ENCODE data around the gene VMAC. TPM values are rescaled to one million over a fixed set of nuclear protein-coding genes. Genes with fewer than 3 reads are reported as not detected.
"Not testable (repeated sequence)": the region's sequence is repeated elsewhere in the genome, so short reads cannot be mapped to it uniquely, and the experiment has no call there.

The VMAC gene
- total RNA-seq, 1 donor from 2014 or later, result 4.6 TPM

- H3K9me3 Mint-ChIP-seq, result no peaks in the 10 kb centered on the region
- Histone ChIP-seq H3K27ac (no peak overlapping the region), H3F3A (ENCODE audit: low read depth) (peaks cover 13% of the 10 kb centered on the region), H3K27me3 (no peaks in the 10 kb centered on the region), H3K9me3 (ENCODE audit: low read depth) (no peaks in the 10 kb centered on the region), H3K4me1 (peaks cover 15% of the 10 kb centered on the region), H3K9ac (no peak overlapping the region), H3K4me2 (no peak overlapping the region), H3K36me3 (no peaks in the 10 kb centered on the region), H3K4me3 (no peak overlapping the region), H4K20me1 (ENCODE audit: low read depth) (no peaks in the 10 kb centered on the region), H3K79me2 (ENCODE audit: low read depth) (no peaks in the 10 kb centered on the region), H2AFZ (replicated peaks) (no peak overlapping the region)
- TF ChIP-seq CTCF (IDR thresholded peaks at IDR 0.05), result no peak
- TF ChIP-seq EZH2phosphoT487 (IDR thresholded peaks at IDR 0.05), result no peak
- TF ChIP-seq EZH2 (IDR thresholded peaks at IDR 0.05), result no peak
- peaks cover 37% of the 10 kb centered on the region for H3K4me1 Mint-ChIP-seq
- H3K27ac Mint-ChIP-seq, result no peak overlapping the region
- no peaks in the 10 kb centered on the region for H3K36me3 Mint-ChIP-seq
- H3K27me3 Mint-ChIP-seq (ENCODE audit: insufficient read depth, low read depth), result peaks cover 14% of the 10 kb centered on the region
- no peak overlapping the region for H3K4me3 Mint-ChIP-seq
- no peak for DNase-seq (ENCODE audit: low spot score)
These were observed 22.2 kb upstream of the VMAC start for GRCh38 chr19:5882421-5882968.

DNA sequence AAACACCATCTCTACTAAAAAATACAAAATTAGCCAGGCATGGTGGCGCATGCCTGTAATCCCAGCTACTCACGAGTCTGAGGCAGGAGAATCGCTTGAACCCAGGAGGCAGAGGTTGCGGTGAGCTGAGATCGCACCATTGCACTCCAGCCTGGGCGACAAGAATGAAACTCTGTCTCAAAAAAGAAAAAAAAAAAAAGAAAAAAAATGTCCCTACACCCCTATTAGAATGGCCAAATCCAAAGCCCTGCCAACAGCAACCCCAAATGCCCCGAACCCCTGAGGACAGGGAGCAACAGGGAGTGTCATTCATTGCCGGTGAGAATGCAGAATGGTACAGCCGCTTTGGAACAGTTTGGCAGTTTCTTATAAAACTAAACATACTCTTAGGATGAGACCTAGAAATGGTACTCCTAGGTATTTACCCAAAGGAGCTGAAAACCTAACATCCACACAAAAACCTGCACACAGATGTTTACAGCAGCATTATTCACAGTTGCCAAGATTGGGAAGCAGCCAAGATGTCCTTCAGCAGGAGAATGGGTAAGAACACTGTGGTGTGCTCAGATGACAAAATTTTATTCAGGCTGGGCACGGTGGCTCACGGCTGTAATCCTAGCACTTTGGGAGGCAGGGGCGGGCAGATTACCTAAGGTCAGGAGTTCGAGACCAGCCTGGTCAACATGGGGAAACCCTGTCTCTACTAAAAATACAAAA, 21.4 kb upstream of the VMAC start:
- H3K27me3 ChIP-seq; H3F3A ChIP-seq (ENCODE audit: low read depth); H3K79me2 ChIP-seq (ENCODE audit: low read depth); H4K20me1 ChIP-seq (ENCODE audit: low read depth); H3K4me3 ChIP-seq; H3K36me3 ChIP-seq; H3K9me3 ChIP-seq (ENCODE audit: low read depth); H3K27ac ChIP-seq; H3K9ac ChIP-seq; H3K36me3 Mint-ChIP-seq; H3K4me3 Mint-ChIP-seq; DNase-seq (ENCODE audit: low spot score); H3K9me3 Mint-ChIP-seq; H3K4me1 ChIP-seq; H2AFZ ChIP-seq (replicated peaks); H3K4me2 ChIP-seq: not testable (repeated sequence)
- Mint-ChIP-seq H3K4me1 (peaks cover 29% of the 10 kb centered on the region), H3K27me3 (ENCODE audit: insufficient read depth, low read depth) (peaks cover 17% of the 10 kb centered on the region), H3K27ac (peak overlapping the region; percentile 51)

GRCh38 chr19:5884065-5884811, 20.4 kb upstream of the VMAC start:
- not testable (repeated sequence) for H3K79me2 ChIP-seq (ENCODE audit: low read depth); H3K9ac ChIP-seq; H3K9me3 ChIP-seq (ENCODE audit: low read depth); H3K9me3 Mint-ChIP-seq; H3K4me3 ChIP-seq; H3K27ac ChIP-seq; DNase-seq (ENCODE audit: low spot score); H2AFZ ChIP-seq (replicated peaks); H3K27ac Mint-ChIP-seq; H3F3A ChIP-seq (ENCODE audit: low read depth); H3K36me3 ChIP-seq; H3K4me1 ChIP-seq; H3K4me2 ChIP-seq; H3K27me3 ChIP-seq; H3K36me3 Mint-ChIP-seq; H3K4me3 Mint-ChIP-seq; H4K20me1 ChIP-seq (ENCODE audit: low read depth)
- H3K4me1 Mint-ChIP-seq, result peaks cover 21% of the 10 kb centered on the region
- peaks cover 14% of the 10 kb centered on the region for H3K27me3 Mint-ChIP-seq (ENCODE audit: insufficient read depth, low read depth)

DNA sequence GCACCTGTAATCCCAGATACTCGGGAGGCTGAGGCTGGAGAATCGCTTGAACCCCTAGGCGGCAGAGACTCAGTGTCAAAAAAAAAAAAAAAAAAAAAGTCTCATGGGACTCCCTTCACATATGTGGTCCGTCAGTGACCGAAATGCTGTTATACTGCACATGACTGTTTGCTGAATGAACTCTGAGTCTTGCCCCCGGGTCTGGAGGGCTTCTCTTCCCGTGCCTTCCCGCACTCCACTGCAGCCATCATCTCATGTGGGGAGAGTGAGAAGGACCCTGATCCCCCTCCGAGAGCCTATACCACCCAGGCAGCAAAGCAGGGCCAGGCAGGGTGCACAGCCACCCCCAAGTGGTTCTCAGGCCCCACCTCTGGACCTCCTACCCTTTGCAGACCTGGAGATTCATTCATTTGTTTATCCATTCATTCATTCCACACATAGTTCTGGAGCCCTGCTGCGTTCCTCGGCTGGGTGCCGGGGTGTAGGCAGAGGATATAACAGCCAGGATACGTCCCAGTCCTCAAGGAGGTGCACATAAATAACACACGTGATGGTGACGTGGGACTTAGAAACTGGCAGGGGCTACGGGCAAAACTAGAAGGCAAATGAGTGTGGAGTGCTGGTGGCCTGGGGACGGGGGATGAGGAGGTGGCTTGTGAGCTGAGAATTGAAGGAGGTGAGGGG, 15.2 kb upstream of the VMAC start:
- no peak overlapping the region for H3K4me3 ChIP-seq
- no peak overlapping the region for H3K27ac Mint-ChIP-seq
- DNase-seq (ENCODE audit: low spot score), result no peak
- no peak overlapping the region for H3K9ac ChIP-seq
- H3K4me3 Mint-ChIP-seq, result peak overlapping the region; percentile 30
- no peaks in the 10 kb centered on the region for H3K36me3 Mint-ChIP-seq
- no peaks in the 10 kb centered on the region for H3K9me3 Mint-ChIP-seq
- peaks cover 10% of the 10 kb centered on the region for H3K4me1 Mint-ChIP-seq
- peaks cover 5% of the 10 kb centered on the region for H3K27me3 Mint-ChIP-seq (ENCODE audit: insufficient read depth, low read depth)
- peaks cover 8% of the 10 kb centered on the region for H3F3A ChIP-seq (ENCODE audit: low read depth)
- H3K36me3 ChIP-seq, result no peaks in the 10 kb centered on the region
- no peaks in the 10 kb centered on the region for H3K79me2 ChIP-seq (ENCODE audit: low read depth)
- H3K27me3 ChIP-seq, result no peaks in the 10 kb centered on the region
- H3K27ac ChIP-seq, result no peak overlapping the region
- peaks cover 8% of the 10 kb centered on the region for H3K4me1 ChIP-seq
- no peaks in the 10 kb centered on the region for H3K9me3 ChIP-seq (ENCODE audit: low read depth)
- H2AFZ ChIP-seq (replicated peaks), result no peak overlapping the region
- TF ChIP-seq EZH2phosphoT487 (IDR thresholded peaks at IDR 0.05) (no peak), EZH2 (IDR thresholded peaks at IDR 0.05) (no peak), CTCF (IDR thresholded peaks at IDR 0.05) (no peak)
- H3K4me2 ChIP-seq, result no peak overlapping the region
- peaks cover 6% of the 10 kb centered on the region for H4K20me1 ChIP-seq (ENCODE audit: low read depth)

All from neural progenitor cell (in vitro differentiated cells).